IPS-15b (cell line): ENCODE results near the gene SLC39A11.

Experiments
- H3K27me3 ChIP-seq: one replicate; pipeline ENCODE4 v1.6.1; 2013; ENCODE audit warnings: low read length; ENCODE audit not compliant: control insufficient read depth, insufficient read depth
- H3K36me3 ChIP-seq: one replicate; pipeline ENCODE4 v1.6.1; 2013; ENCODE audit warnings: low read length; ENCODE audit not compliant: control insufficient read depth, insufficient read depth
- H3K4me1 ChIP-seq: one replicate; pipeline ENCODE4 v1.6.1; 2013; ENCODE audit warnings: mild to moderate bottlenecking, low read length; ENCODE audit not compliant: control insufficient read depth, insufficient read depth
- H3K4me3 ChIP-seq: one replicate; pipeline ENCODE4 v1.5.1; 2013; ENCODE audit warnings: low read depth, low read length
- H3K9ac ChIP-seq: one replicate; pipeline ENCODE4 v1.6.1; 2013; ENCODE audit warnings: low read depth, mild to moderate bottlenecking, low read length
- H3K9me3 ChIP-seq: one replicate; pipeline ENCODE4 v1.6.1; 2013; ENCODE audit warnings: mild to moderate bottlenecking, low read length; ENCODE audit not compliant: control insufficient read depth, insufficient read depth

The SLC39A11 gene

DNA sequence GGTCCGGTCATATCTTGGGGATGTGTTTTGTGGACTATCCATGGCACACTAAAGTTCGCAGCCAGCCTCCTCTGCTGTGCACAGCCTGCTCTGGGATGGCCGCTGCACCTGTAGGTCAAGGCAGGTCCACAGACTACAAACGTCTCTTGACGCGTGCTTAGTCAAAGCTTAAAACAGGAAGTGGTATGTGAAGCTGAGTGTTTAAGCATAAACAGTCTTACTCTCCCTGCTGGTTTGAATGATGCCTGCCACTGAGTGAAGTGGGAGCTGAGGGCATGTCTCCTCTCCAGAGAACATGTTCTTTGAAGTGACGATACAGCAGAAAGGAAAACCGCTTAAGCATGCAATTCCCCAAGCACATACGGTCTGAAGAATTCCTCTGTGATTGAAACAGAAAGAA lies 365.6 kb downstream of the SLC39A11 start:
- H3K36me3 ChIP-seq, result no peaks in the 10 kb centered on the region
- H3K4me3 ChIP-seq, result no peak overlapping the region
- no peaks in the 10 kb centered on the region for H3K9me3 ChIP-seq
- H3K27me3 ChIP-seq, result no peaks in the 10 kb centered on the region
- H3K9ac ChIP-seq, result no peak overlapping the region
- no peaks in the 10 kb centered on the region for H3K4me1 ChIP-seq

DNA sequence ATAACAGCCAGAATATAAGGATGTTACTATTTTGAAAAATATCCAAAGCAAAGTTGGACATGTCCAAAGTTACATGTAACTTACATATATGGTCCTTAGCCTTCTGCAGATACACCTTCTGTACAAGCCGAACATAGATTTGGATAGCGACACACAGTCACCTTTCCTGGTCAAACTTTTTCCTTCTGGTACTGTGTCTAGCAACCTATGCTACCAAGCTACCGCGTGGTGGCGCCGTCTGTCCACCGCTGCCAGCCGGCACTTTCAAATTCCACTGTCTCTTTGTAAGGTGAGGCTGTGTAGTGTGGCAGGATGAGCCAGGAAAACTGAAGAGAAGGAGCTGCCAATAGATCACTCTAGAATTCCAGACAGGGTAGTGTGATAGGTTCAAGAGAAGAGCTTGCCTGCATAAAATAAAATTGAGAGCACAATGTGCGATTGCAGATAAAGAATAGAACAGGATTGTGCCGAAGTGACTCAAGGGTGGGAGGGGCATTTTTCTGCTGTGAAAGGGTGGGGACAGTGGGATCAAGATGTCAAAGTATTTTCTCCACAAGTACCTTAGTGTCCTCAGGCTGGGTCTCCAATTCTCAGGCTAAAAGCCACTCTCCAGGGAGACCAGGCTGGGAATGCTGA lies 366.9 kb downstream of the SLC39A11 start:
- H3K4me3 ChIP-seq, result no peak overlapping the region
- H3K9ac ChIP-seq, result no peak overlapping the region
- no peaks in the 10 kb centered on the region for H3K4me1 ChIP-seq
- no peaks in the 10 kb centered on the region for H3K27me3 ChIP-seq
- H3K9me3 ChIP-seq, result no peaks in the 10 kb centered on the region
- H3K36me3 ChIP-seq, result no peaks in the 10 kb centered on the region

DNA sequence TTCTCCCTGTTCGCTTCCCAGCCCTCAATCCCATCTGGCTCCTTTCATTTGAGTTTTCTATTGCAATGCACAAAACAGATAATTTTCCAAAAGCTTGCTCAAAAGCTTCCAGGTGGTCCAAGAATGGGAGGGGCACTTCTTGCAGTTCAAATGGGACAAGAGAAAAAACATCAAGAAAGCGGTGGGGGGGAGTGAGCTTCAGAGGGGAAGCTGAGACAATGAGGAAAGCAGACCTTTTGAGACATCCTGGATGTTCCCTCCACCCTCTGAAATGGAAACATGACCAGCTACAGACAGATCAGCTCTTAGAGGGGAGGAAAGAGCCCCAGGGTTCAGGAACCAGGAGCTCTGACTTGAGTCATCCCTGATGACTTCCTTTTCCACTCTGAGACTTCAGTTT lies 368.2 kb downstream of the SLC39A11 start:
- Histone ChIP-seq H3K27me3 (no peaks in the 10 kb centered on the region), H3K9ac (no peak overlapping the region), H3K9me3 (no peaks in the 10 kb centered on the region), H3K4me3 (no peak overlapping the region), H3K36me3 (no peaks in the 10 kb centered on the region), H3K4me1 (peaks cover 2% of the 10 kb centered on the region)

DNA sequence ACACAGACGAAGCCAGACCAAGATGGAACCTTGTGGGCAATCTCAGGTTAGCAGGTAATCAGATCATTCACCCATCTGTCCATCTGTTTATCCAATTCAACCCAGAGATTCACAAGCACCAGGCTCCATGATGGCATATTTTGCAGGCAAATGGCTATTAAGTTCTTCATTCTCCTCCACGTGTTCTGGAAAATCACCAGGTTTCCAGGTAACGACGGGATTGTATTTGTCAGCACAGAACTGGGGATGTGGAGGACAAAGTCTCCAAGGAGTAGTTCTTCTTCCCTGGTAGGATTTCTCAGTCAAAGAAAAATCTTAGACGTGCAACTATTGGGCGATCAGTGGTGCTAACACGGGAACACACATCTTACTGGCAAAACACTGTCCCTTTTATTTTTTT lies 368.8 kb downstream of the SLC39A11 start:
- peaks cover 2% of the 10 kb centered on the region for H3K4me1 ChIP-seq
- no peak overlapping the region for H3K9ac ChIP-seq
- H3K36me3 ChIP-seq, result no peaks in the 10 kb centered on the region
- H3K9me3 ChIP-seq, result no peaks in the 10 kb centered on the region
- H3K4me3 ChIP-seq, result no peak overlapping the region
- no peaks in the 10 kb centered on the region for H3K27me3 ChIP-seq

DNA sequence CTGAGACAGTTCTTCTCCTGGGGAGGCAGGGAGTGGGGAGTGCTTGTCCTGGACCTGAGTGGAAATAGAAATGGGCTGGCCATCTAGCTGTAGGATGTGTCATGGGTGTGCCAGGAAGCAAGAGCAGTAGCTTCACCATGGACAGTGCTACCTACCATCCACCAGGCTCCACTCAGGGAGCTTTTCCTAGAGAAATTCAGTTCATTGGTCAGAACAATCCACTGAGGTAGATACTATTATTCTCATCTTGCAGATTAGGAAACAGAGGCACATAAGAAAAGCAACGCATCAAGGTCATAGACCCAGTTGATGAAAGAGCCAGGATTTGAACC lies 372.0 kb downstream of the SLC39A11 start:
- H3K27me3 ChIP-seq, result no peaks in the 10 kb centered on the region
- H3K9ac ChIP-seq, result no peak overlapping the region
- no peak overlapping the region for H3K4me3 ChIP-seq
- no peaks in the 10 kb centered on the region for H3K36me3 ChIP-seq
- H3K4me1 ChIP-seq, result peaks cover 2% of the 10 kb centered on the region
- no peaks in the 10 kb centered on the region for H3K9me3 ChIP-seq

DNA sequence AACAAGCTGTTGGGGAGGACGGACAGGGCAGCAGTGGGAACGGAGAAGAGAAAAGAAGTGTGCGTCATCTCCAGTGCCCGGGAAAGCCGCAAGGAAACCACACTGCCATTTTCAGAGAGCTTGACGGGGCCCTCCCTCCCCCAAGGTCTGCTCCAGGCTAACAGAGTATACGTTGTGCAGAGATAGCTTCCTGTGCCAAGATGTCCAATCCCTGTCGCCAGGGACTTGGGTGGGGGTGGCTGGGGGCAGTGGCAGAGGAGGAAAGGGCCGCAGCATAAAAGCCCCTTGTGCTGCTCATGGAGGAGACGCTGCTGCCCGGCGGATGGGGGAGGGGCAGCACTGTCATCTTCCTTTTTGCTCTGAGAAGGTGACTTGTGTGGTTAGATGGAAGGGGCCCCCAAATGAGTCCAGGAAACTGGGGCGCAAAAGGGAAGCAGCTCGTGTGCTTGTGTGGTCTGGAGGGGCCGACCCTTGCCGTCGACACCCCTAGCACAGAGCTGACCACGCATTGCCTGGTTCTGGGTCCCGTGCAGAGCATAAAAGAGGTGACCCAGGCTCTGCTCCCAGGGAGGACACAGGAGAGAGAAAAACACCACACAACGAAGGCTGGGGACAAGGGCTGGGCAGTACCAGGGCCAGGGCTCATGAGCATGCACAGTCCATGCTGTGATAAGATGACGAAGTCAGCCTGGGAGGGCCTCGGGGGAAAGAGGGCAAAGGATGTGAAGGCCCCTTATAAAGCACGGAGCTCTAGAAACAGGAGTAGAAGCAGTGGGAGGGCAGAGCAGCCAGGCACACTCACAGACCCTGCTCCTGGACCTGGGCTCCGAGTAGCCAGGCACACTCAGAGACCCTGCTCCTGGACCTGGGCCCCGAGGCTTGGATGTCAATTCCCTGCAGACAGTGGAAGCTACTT lies 372.7 kb downstream of the SLC39A11 start:
- no peaks in the 10 kb centered on the region for H3K9me3 ChIP-seq
- no peaks in the 10 kb centered on the region for H3K36me3 ChIP-seq
- no peak overlapping the region for H3K9ac ChIP-seq
- H3K4me1 ChIP-seq, result peaks cover 2% of the 10 kb centered on the region
- no peak overlapping the region for H3K4me3 ChIP-seq
- H3K27me3 ChIP-seq, result no peaks in the 10 kb centered on the region

DNA sequence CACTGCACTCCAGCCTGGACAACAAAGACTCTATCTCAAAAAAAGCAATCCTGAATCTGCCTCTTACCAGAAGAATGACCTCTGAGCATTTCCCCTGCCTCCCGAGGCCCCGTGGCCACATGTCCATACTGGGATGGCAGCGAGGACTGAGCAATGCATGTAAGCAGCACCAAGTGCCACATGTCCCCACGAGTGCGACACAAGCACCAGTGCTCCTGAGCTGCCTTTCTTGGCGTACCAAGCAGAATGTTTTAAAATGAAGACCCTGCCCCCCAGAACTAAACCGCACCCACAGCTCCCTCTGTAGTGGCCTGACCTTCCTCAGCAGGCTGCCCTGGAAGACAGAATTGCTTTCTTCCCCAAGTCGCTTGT lies 373.3 kb downstream of the SLC39A11 start:
- Histone ChIP-seq H3K9me3 (no peaks in the 10 kb centered on the region), H3K4me1 (peaks cover 2% of the 10 kb centered on the region), H3K36me3 (no peaks in the 10 kb centered on the region), H3K4me3 (no peak overlapping the region), H3K9ac (no peak overlapping the region), H3K27me3 (no peaks in the 10 kb centered on the region)

DNA sequence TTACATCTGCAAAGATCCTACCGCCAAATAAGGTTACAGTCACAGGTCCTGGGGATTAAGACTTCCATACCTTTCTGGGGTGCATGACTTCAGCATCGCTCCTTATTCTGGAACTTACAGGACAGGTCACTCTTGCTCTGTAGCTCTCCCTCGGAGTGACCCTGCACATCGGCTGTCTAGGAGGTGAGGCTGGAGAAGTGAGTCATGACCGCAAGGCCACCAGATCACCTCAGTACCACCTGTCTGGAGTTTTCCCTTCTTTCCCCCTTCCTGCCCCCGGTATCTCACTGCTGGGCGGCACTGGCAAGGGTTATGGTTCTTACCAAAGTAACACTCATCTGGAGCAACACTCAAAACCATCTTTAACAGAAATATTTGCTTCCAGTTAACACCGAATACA lies 374.8 kb downstream of the SLC39A11 start:
- H3K36me3 ChIP-seq, result no peaks in the 10 kb centered on the region
- no peaks in the 10 kb centered on the region for H3K27me3 ChIP-seq
- H3K4me3 ChIP-seq, result no peak overlapping the region
- peaks cover 2% of the 10 kb centered on the region for H3K4me1 ChIP-seq
- H3K9ac ChIP-seq, result no peak overlapping the region
- no peaks in the 10 kb centered on the region for H3K9me3 ChIP-seq

DNA sequence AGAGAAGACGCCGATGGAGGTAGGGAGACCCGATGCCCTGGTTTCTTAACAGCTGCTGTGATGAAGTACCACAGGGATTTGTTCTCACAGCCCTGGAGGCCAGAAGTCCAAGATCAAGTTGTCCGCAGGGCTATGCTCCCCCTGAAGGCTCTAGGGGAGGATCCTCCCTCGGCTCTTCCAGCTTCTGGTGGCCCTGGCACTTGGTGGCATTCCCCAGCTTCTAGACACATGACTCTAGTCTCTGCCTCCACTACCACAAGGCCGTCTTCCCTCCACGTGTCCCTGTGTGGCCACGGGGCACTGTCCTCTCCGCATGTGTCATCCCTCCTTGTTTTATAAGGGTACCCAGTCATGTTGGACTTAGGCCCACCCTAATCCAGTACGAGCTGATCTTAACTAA lies 375.2 kb downstream of the SLC39A11 start:
- Histone ChIP-seq H3K9ac (no peak overlapping the region), H3K4me1 (peaks cover 2% of the 10 kb centered on the region)

DNA sequence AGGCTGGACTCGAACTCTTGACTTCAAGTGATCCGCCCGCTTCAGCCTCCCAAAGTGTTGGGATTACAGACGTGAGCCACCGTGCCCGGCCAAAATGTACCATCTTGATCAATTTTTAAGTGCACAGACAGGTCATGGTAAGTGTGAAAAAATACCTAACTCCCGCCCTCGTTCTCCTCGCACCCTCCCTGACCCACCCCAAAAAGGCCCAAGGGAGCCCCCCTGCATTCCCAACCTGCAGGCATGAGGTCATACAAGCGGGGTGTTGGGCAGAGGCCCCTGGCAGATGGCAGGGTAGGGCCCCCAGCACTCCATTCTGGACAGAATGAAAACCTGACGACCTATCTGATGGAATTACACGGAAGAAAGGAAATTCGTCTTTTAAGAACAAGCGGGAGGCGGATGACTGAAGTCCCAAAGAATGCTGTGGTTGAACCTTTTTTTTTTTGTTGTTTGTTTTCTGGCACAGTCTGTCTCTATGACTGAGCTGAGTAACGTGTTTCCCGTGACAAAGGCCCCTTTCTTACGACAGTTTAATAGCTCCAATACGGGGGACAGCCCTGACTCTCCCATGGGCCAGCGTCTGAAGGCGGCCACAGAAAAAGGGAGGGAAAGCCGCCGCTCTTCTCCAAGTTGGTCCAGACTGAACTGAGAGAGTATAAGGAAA lies 376.4 kb downstream of the SLC39A11 start:
- Histone ChIP-seq H3K4me3 (no peak overlapping the region), H3K27me3 (no peaks in the 10 kb centered on the region), H3K36me3 (no peaks in the 10 kb centered on the region), H3K9ac (no peak overlapping the region), H3K4me1 (peaks cover 2% of the 10 kb centered on the region), H3K9me3 (no peaks in the 10 kb centered on the region)

More for the DNA sequence above, 375.2 kb downstream of the SLC39A11 start:
- Histone ChIP-seq H3K36me3 (no peaks in the 10 kb centered on the region), H3K27me3 (no peaks in the 10 kb centered on the region), H3K9me3 (no peaks in the 10 kb centered on the region), H3K4me3 (no peak overlapping the region)

DNA sequence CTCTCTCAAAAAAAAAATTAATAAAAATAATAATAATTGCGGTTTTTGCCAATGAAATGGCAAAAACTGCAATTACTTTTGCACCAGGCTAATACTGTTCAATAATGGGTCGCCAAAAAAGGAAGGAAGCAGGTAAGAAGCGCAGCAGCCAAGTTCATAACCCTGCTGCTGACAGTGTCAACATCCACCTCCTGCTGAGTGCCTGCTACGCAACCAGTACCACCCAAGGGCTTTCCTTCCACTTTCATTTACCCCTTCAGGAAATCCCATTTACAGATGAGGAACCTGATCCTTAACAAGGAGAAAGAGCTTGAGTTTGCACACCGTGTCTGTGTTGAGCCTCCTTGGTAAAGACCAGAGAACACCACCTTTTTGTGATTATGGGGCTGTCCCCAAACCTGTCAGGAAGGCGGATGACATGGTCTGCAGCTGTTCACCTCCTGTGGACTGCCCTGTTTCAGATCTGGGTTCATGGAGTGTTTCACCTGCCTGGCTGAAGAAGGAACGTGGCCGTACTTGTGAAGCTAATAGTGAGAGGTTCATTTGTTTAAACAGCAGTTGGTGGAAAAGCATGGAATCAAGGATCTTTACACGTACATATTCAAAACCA lies 378.0 kb downstream of the SLC39A11 start:
- Histone ChIP-seq H3K36me3 (no peaks in the 10 kb centered on the region), H3K9ac (no peak overlapping the region), H3K4me3 (no peak overlapping the region), H3K27me3 (no peaks in the 10 kb centered on the region), H3K4me1 (peaks cover 2% of the 10 kb centered on the region), H3K9me3 (no peaks in the 10 kb centered on the region)
